IMR-90 (cell line): ENCODE data around the gene TBC1D23. TPM values are rescaled to one million over a fixed set of nuclear protein-coding genes. Genes with fewer than 3 reads are reported as not detected.

Source experiments
- ATAC-seq: fragments of 200-7000 bp; cut with Tn5 transposase; 2 replicates; pipeline ENCODE4 v1.9.1; 2020; ENCODE audit warnings: low read depth, mild to moderate bottlenecking, moderate library complexity
- BruUV-seq: library from RNA; stranded (reverse); fragments of 400-500 nt; replicated peaks from 2 replicates; lab custom pipeline; 2021; lab: Mats Ljungman, UMichigan
- CTCF ChIA-PET: fragments of 300-600 bp; formaldehyde crosslinking; extraction: SDS; loops from one replicate; lab custom pipeline; 2021; ENCODE audit warnings: antibody characterized with exemption; lab: Yijun Ruan, JAX
- POLR2A ChIA-PET: fragments of 300-600 bp; sonication (Branson Sonifier 250); formaldehyde crosslinking; loops from one replicate; lab custom pipeline; 2022; ENCODE audit warnings: antibody characterized with exemption; ENCODE audit not compliant: unreplicated experiment; lab: Charles Lee
- DNase-seq: peaks from one replicate; pipeline ENCODE4 v3.0.0; 2013
- H2AFZ ChIP-seq: replicated peaks from 2 replicates; pipeline ENCODE3; 2013; ENCODE audit warnings: low read length, mild to moderate bottlenecking; ENCODE audit not compliant: poor library complexity
- H2AK5ac ChIP-seq: 2 replicates; pipeline ENCODE4 v1.6.1; 2013; ENCODE audit warnings: low read depth, low read length, inconsistent platforms
- H2AK9ac ChIP-seq: replicated peaks from 2 replicates; pipeline ENCODE3; 2013; ENCODE audit warnings: mild to moderate bottlenecking, low read depth, low read length, moderate library complexity; ENCODE audit not compliant: poor library complexity
- H2BK120ac ChIP-seq: 2 replicates; pipeline ENCODE4 v1.6.1; 2013; ENCODE audit warnings: low read depth, low read length, inconsistent platforms
- H2BK15ac ChIP-seq: 3 replicates; pipeline ENCODE4 v1.6.1; 2013; ENCODE audit warnings: low read depth, low read length, inconsistent platforms
- H2BK20ac ChIP-seq: 2 replicates; pipeline ENCODE4 v1.6.1; 2013; ENCODE audit warnings: low read depth, mild to moderate bottlenecking, inconsistent platforms, low read length, moderate library complexity
- H2BK5ac ChIP-seq: 2 replicates; pipeline ENCODE4 v1.6.1; 2013; ENCODE audit warnings: mild to moderate bottlenecking, low read depth, low read length, inconsistent platforms; ENCODE audit not compliant: poor library complexity, severe bottlenecking
- H3K14ac ChIP-seq: replicated peaks from 2 replicates; pipeline ENCODE4 v1.6.1; 2013; ENCODE audit warnings: low read depth, low read length, inconsistent platforms
- H3K18ac ChIP-seq: 2 replicates; pipeline ENCODE4 v1.6.1; 2013; ENCODE audit warnings: low read depth, low read length, control low read depth
- H3K23ac ChIP-seq: 2 replicates; pipeline ENCODE4 v1.6.1; 2013; ENCODE audit warnings: low read depth, low read length, inconsistent platforms
- H3K27ac ChIP-seq: 2 replicates; pipeline ENCODE4 v1.5.1; 2013; ENCODE audit warnings: mild to moderate bottlenecking, control low read depth, low read length; ENCODE audit not compliant: insufficient read depth
- H3K27me3 ChIP-seq: 2 replicates; pipeline ENCODE4 v1.6.1; 2013; ENCODE audit warnings: low read length; ENCODE audit not compliant: control insufficient read depth, insufficient read depth
- H3K36me3 ChIP-seq: 2 replicates; pipeline ENCODE4 v1.6.1; 2013; ENCODE audit warnings: low read length, mixed read lengths; ENCODE audit not compliant: control insufficient read depth, insufficient read depth
- H3K4ac ChIP-seq: 2 replicates; pipeline ENCODE4 v1.6.1; 2013; ENCODE audit warnings: low read depth, low read length, inconsistent platforms
- H3K4me1 ChIP-seq: 2 replicates; pipeline ENCODE4 v1.6.1; 2013; ENCODE audit warnings: low read length, mixed read lengths; ENCODE audit not compliant: control insufficient read depth, insufficient read depth
- H3K4me2 ChIP-seq: 2 replicates; pipeline ENCODE4 v1.6.1; 2013; ENCODE audit warnings: low read depth, mild to moderate bottlenecking, control low read depth, low read length, moderate library complexity
- H3K4me3 ChIP-seq: 2 replicates; pipeline ENCODE4 v1.5.1; 2013; ENCODE audit warnings: low read depth, mild to moderate bottlenecking, control low read depth, low read length, moderate library complexity; ENCODE audit not compliant: insufficient read depth
- H3K56ac ChIP-seq: 2 replicates; pipeline ENCODE4 v1.6.1; 2013; ENCODE audit warnings: low read length, inconsistent platforms; ENCODE audit not compliant: insufficient read depth; ENCODE audit errors: extremely low read depth
- H3K79me1 ChIP-seq, 2 experiments: 2 replicates each; pipeline ENCODE4 v1.6.1; 2013; ENCODE audit warnings: low read length in 2 of 2, inconsistent platforms in 1 of 2, low read depth in 1 of 2
- H3K9ac ChIP-seq: 2 replicates; pipeline ENCODE4 v1.6.1; 2013; ENCODE audit warnings: low read depth, low read length, control low read depth
- H3K9me1 ChIP-seq: 2 replicates; pipeline ENCODE4 v1.6.1; 2013; ENCODE audit warnings: low read length, inconsistent platforms; ENCODE audit not compliant: insufficient read depth
- H3K9me3 ChIP-seq: 2 replicates; pipeline ENCODE4 v1.6.1; 2013; ENCODE audit warnings: low read length; ENCODE audit not compliant: control insufficient read depth, insufficient read depth
- H4K20me1 ChIP-seq: 2 replicates; pipeline ENCODE4 v1.6.1; 2013; ENCODE audit warnings: low read length, inconsistent platforms; ENCODE audit not compliant: insufficient read depth
- H4K5ac ChIP-seq: 2 replicates; pipeline ENCODE4 v1.6.1; 2013; ENCODE audit warnings: mild to moderate bottlenecking, low read depth, low read length, control low read depth
- H4K8ac ChIP-seq, 2 experiments: 2 replicates each; pipeline ENCODE4 v1.6.1; 2013; ENCODE audit warnings: low read depth in 2 of 2, low read length in 2 of 2, control low read depth in 1 of 2, inconsistent platforms in 1 of 2
- H4K91ac ChIP-seq: 2 replicates; pipeline ENCODE4 v1.6.1; 2013; ENCODE audit warnings: low read depth, low read length, inconsistent platforms; ENCODE audit not compliant: insufficient read depth
- ELK1 ChIP-seq: fragments of 150-350 bp; IDR thresholded peaks from 2 replicates; pipeline ENCODE4 v1.6.1; 2016; ENCODE audit warnings: low read depth, mild to moderate bottlenecking, low read length, moderate library complexity, borderline replicate concordance
- WGBS, 2 experiments: methylation state at CpG; one replicate each; pipeline versions ENCODE4 v1.1.5 to v1.1.7; 2013; ENCODE audit warnings: missing lambda C conversion rate in 2 of 2; ENCODE audit not compliant: insufficient read length in 1 of 2; ENCODE audit errors: extremely low coverage in 2 of 2; 5-methylcytosine and 5-hydroxymethylcytosine counted together
- dilution Hi-C: fragments of 300-500 bp; cut with HindIII; formaldehyde crosslinking; loops from one replicate; pipeline ENCODE4 v1.14.3; 2018; ENCODE audit warnings: low sequenced_read_pairs; ENCODE audit not compliant: unreplicated experiment
- in situ Hi-C: fragments of 300-500 bp; cut with MboI; formaldehyde crosslinking; loops from 3 replicates; pipeline ENCODE4 v1.14.3; 2019; ENCODE audit warnings: low sequenced_read_pairs, inconsistent platforms, mixed read lengths
- intact Hi-C: fragments of 100-400 bp; cut with micrococcal nuclease; formaldehyde crosslinking; loops from 2 replicates; pipeline ENCODE4 v1.10.0; 2022
- polyA plus RNA-seq, 3 experiments: library from polyadenylated mRNA; depleted of rRNA; stranded (reverse); fragments of >200 nt; gene quantifications; 2 replicates each; pipeline ENCODE4 v1.2.3, GENCODE V29; 2012; ENCODE audit warnings: low replicate concordance in 1 of 3
- total RNA-seq: library from RNA; depleted of rRNA; stranded (reverse); fragments of >200 nt; gene quantifications from 2 replicates; pipeline ENCODE4 v1.2.3, GENCODE V29; 2012

TBC1D23 gene
- total and polyA plus RNA-seq, 2 of the 4 experiments (the other 2 are of a cell fraction): 21.2 to 67.0 TPM

GRCh38 chr3:100234364-100234763 is 26.4 kb upstream of the TBC1D23 start:
- no peak for ATAC-seq
- ChIA-PET POLR2A (no interaction called here), CTCF (no interaction called here)
- H3K18ac ChIP-seq: no peak overlapping the region
- no peak overlapping the region for H2AFZ ChIP-seq
- TF ChIP-seq ELK1: no peak
- H3K4me2 ChIP-seq: no peak overlapping the region
- H4K8ac ChIP-seq: 0 out of 4 replicates have a peak overlapping the region, but pooled peaks of 1 of the 2 experiments have one; percentile 51
- in situ Hi-C loops (no loop called here), intact Hi-C loops (no loop called here), dilution Hi-C loops (no loop called here)
- H3K23ac ChIP-seq: no peak overlapping the region
- H2AK5ac ChIP-seq: no peak overlapping the region
- H3K9me1 ChIP-seq: no peaks in the 10 kb centered on the region
- WGBS, 2 experiments: no CpG with 5 or more reads among the region's 2 CpGs
- H4K20me1 ChIP-seq: no peaks in the 10 kb centered on the region
- 0 out of 2 replicates have a peak overlapping the region, but pooled peaks have one; percentile 39 for H2BK20ac ChIP-seq
- no peak overlapping the region for H3K9ac ChIP-seq
- no TSS peak for BruUV-seq
- no peak for DNase-seq
- no peak overlapping the region for H2BK5ac ChIP-seq
- H4K91ac ChIP-seq: no peak overlapping the region
- H2BK120ac ChIP-seq: peak overlapping the region; percentile 42; the same call in 1 of the 2 replicates
- peaks cover 5% of the 10 kb centered on the region; the same call in 1 of the 2 replicates for H3K4me1 ChIP-seq
- H3K9me3 ChIP-seq: peaks cover 10% of the 10 kb centered on the region
- no peaks in the 10 kb centered on the region for H3K36me3 ChIP-seq
- H3K56ac ChIP-seq: no peak overlapping the region
- H3K4me3 ChIP-seq: no peak overlapping the region
- no peak overlapping the region; the same call in 2 of the 3 replicates for H2BK15ac ChIP-seq
- H3K4ac ChIP-seq: peak overlapping the region; percentile 31
- no peak overlapping the region for H3K14ac ChIP-seq
- H3K27ac ChIP-seq: no peak overlapping the region
- H2AK9ac ChIP-seq: no peak overlapping the region
- no peaks in the 10 kb centered on the region for H3K27me3 ChIP-seq
- H3K79me1 ChIP-seq: no peaks in the 10 kb centered on the region
- no peak overlapping the region for H4K5ac ChIP-seq
